Stimulated activated CD4-positive, alpha-beta T cell treated with anti-CD3 and anti-CD28 coated beads, Interleukin-4, amount 100 ng/mL, for 48 hours (primary cell): ENCODE data around the gene CDK8.
"Not testable (repeated sequence)": the region's sequence is repeated elsewhere in the genome, so short reads cannot be mapped to it uniquely, and the experiment has no call there.

ENCODE experiments used
- DNase-seq, 2 donors: peaks; one replicate each; pipeline ENCODE4 v3.0.0-alpha.2; 2020; ENCODE audit warnings: low read depth in 2 of 2

The CDK8 gene

DNA sequence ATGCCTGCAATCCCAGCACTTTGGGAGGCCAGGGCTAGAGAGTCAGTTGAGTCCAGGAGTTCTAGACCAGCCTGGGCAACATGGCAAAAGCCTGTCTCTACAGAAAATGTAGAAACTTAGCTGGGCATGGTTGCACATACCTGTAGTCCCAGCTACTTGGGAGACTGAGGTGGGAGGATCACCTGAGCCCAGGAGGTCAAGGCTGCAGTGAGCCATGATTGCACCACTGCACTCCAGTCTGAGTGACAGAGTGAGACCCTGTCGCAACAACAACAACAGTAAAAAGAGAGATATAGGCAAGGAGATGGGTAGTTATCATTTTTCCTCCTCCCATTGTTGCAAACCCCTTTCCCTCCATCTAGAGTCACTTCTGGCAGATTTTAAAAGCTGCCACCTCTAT is 62.2 kb downstream of the CDK8 start:
- not testable (repeated sequence) for DNase-seq

DNA sequence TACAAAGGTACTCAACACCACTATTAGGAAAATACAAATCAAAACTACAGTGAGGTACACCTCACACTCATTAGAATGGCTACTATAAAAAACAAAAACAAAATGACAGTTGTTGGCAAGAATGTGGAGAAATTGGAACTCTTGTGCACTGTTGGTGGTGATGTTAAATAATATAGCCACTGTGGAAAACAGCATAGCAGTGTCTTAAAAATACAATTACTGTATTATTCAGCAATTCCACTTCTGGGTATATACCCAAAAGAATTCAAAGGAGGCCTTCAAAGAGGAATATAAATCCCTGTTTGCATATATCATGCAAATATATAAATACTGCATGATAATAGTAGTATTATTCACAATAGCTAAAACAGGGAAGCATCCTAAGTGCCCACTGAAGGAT is 66.8 kb downstream of the CDK8 start:
- DNase-seq = no peak

DNA sequence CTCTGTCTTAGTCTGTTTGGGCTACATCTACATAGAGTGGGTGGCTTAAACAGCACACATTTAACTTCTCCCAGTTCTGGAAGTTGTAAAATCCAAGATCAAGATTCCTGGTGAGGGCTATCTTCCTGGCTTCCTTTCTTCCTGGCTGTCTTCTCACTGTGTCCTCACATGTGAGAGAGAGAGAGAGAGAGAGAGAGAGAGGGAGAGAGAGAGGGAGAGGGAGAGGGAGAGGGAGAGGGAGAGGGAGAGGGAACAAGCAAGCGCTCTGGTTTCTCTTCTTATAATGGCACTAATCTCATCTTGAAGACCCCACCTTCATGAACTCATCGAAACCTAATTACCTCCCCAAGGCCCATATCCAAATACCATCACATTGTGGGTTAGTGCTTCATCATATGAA is 69.2 kb downstream of the CDK8 start:
- no peak for DNase-seq

DNA sequence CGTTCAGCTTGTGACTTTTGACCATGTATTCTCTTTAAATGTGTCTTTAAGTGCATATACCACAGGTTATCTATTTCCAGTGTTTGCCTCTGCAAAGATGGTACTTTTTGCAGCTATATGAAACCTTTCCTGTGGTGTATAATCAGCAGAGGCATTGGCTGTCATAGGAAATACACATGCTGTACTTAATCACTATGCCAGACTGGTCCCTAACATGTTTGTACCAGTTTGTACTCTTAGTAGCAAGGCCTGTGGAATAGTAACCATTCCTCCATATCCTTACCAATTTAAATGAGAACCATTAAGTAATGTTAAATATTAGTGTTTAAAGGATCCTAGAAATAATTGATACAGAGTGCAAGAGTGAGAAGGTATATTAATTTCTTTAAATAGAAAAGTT is 69.8 kb downstream of the CDK8 start:
- no peak for DNase-seq

DNA sequence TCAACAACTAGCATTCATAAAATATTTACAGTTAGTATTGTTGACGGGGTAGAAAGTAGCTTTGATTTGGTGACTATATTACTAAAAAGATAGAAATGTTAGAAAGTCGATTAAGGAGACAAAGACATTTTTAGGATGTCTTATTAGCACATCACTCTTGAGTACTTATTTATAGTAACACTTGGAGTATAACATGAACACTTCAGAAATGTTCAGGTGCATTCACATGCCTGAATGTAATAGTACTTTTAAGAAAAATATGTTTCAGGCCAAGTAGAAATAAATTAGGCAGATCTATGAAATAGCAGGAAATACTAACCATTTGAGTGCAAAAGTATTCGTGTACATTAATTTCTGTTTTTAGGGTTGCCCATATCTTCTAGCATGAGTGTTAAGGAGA is 70.4 kb downstream of the CDK8 start:
- no peak for DNase-seq

DNA sequence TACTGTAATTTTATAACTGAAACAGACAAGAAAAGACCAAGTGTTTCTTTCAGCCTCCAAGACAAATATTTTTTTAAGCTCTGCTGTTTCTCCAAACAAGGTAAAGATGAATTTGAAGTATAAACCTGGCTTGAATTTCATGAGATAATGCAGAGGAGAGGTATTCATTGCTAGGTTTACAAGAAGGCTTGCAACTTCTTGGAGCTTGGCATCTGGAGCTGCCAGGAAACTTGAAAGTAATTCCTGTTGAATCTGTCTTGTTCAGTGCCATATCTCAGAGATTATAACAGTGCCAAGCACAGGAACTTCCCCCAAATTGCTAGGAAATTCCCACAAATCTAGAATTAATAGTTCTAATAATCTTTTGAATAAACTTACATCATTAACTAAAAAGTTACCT is 70.9 kb downstream of the CDK8 start:
- no peak for DNase-seq

DNA sequence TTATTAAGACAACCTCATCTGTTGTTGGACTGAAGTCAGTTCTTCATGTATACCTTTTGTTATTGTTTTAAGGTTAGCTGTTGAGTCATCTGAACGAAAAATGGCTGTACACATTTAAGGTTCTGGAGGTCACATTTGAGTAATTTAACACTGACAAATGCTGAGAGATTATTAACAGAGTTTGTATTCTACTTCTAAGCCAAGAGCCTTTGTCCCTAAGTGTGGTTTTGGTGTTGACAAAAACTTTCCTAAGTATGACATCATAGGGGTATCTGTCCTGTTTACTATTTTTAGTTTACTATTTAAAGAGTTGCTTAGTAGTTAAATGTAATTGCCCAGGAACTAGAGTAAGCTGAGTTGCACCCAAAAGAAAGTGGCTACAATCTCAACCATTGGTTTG is 71.9 kb downstream of the CDK8 start:
- DNase-seq = no peak

DNA sequence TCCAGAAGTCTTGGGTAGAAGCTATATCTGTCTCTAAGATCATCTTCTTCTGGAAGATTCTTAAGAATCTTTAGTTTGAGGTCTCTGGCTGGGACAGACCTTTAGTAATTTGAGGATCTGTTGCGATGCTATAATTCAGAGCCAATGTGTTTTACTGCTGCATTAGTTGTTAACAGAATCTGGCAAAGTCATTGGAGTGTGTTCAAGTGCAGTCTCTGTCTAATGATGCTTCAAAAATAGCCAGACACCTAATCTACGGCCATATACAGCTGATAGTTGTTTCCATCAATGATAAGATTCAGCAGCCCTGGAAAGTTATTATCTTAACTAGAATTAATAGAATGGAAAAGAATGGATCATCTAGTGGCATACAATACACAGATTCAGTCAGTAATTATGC is 72.6 kb downstream of the CDK8 start:
- no peak for DNase-seq

DNA sequence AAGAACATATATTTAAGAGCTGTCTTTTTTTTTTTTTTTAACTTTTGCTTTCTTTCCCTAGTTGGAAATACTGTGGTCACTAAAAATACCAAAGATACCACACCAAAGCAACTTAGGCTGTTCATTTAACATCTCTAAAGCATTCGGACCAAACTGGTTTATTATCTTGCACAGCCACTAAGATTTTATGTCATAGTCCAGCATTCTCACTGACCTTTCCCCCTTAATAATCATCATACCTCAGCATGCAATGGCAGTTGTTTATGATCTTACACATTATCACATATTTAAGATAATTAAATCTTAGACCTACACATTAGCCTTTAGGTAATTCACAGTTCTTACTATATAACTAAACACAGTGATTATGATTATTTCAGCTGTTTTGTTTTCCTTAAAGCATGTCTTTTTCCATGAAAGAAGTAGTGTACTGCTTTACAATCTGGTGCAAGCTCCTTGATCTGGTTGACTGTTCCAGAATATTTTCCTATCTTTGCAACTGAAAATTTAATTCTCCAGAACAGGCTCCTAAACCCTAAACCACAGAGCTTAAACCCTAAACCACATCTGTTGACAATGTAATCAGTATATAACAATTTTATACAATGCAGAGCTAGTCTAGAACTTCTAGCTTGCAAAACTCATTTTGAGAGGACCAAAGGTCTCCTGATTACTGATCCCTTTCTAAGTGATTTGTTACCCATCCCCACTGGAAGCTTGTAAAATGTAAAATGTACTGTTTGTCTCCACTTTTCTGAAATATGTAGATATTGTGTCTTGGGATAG is 74.2 kb downstream of the CDK8 start:
- DNase-seq = no peak

DNA sequence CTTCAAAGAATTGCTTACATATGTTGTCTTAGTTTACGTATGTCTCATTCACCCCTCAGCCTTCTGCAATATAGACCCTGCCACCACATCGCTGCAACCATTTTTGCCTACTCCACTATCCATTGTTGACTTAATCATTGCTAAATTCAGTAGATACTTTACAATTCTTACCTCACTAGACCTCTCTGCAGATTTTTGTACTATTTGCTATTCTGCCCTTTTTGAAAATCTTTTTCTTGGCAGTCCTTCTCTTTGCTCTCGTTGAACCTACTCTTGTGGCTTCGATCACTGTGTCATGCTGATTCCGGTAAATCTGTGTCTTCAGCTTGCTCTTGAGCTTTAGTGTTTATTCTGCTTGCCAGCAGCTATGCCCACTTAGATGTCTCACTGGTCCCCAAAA is 81.2 kb downstream of the CDK8 start:
- no peak for DNase-seq

DNA sequence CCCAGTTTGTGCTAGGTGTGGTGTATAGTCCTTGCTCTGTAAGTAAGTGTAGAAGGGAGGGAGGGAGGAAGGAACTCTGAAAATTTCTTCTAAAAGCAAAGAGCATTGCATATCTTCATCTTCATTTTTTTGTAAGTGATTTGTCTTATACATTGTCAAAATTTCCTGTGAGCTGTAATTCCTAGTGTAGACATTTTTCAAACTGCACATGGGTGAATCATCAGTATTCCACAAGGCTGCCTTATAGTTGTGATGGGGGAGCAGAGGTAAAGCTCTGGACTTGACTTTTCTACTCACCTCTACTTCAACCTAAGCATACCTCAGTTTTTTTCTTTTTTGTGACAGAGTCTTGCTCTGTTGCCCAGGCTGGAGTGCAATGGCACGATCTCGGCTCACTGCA is 86.9 kb downstream of the CDK8 start:
- DNase-seq = no peak

DNA sequence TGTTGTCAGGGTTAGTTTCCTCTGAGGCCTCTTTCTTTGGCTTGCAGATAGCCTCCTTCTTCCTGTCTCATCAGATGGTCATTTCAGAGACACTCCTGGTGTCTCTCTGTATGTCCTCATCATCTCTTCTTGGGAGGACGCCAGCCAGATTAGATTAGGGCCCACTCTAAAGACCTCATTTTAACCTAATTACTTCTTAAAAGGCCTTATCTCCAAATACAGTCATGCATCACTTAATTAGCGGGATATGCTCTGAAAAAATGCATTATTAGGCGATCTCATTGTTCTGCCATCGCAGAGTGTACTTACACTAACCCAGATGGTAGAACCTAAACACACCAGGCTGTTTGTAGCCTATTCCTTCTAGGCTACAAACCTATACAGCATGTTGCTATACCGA is 89.0 kb downstream of the CDK8 start:
- no peak for DNase-seq

DNA sequence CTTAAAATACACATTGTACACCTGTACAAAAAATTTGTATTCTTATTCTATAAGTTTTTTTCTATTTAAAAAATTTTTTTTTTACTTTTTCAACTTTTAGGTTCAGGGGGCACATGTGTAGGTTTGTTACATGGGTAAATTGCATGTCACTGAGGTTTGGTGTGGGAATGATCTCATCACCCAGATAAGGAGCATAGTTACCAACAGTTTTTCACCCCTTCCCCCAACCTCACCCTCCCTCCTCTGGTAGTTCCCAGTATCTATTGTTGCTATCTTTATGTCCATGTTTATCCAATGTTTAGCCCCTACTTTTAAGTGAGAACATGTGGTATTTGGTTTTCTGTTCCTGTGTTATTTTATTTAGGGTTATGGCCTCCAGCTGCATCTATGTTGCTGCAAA is 89.9 kb downstream of the CDK8 start:
- DNase-seq = no peak

DNA sequence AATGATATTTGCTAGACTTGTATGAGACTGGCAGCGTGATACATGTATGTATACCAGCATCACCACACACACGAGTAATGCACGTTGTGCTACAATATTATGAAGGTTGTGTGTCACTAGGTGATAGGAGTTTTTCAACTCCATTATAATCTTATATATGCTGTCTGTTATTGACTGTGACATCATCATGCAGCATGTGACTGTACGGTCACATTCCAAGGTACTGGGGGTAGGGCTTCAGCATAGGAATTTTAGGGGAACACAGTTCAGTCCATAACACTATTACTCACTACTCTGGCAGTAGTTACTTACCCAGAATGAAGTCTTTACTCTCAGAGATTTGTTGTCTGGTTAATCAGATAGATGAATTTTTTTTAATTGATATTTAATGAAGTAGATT is 91.1 kb downstream of the CDK8 start:
- DNase-seq = no peak

DNA sequence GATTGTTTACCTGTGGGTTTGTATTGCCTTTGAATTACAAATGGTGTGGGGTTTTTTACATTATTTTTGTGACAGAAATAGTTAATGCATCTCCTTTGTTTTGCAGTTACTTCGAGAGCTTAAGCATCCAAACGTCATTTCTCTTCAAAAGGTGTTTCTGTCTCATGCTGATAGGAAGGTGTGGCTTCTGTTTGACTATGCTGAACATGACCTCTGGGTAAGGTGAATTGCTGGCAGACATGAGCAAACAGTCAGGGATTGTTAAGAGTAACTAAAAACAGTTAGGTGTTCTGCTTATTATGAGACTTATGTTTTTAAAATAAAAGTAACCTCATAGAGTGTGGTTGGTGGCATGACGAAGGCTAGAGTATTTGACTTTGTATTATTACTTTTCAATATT is 95.0 kb downstream of the CDK8 start:
- DNase-seq = no peak

DNA sequence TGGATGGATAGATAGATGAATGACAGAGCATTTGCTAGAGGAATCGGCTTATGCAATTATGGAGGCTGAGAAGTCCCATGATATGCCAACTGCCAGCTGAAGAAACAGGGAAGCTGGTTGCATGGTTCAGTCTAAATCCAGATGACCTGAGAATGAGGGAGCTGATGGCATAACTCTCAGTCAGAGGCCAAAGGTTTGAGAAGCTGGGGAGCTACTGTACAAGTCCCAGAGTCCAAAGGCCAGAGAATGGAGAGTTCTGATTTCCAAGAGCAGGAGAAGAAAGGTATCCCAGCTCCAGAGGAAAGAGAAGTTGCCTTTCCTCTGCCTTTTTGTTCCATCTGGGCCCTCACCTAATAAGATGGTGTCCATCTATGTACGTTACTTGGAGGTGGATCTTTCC is 108.3 kb downstream of the CDK8 start:
- DNase-seq = no peak

DNA sequence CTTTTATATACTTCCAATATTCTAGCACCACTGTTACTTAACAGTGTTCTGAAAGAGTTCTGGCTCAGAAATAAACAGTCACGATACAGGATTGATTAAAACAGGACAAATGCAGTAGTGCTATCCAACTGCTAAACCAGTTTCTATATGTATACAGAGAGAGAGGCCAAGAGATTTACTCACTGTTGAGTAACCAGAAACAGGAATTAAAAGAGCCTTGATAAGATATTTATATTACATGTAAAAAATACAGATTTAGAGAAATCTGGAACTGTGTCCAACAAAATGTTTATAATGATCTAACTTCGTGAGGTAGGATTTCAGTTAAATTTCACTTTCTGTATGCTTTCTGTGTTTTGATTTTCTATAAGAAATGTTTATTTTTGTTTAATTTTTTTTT is 116.6 kb downstream of the CDK8 start:
- no peak for DNase-seq

DNA sequence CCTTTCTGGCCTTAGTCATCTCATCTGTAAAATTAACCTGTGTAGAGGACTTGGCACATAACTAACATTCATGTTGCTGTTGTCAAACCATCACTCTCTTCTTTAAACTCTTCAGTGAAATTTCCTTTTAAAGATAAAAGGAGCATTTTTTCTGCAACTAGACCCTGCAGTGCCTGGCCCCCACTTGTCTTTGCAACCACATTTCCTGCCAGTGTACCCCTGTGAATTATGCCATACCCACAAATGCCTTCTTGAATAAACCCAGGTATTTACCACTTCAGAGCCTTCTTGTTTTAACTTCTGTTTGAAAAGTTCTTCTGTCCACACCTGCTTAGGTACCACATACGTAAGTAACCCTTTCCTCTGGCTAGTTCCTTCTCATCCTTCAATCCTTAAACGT is 118.8 kb downstream of the CDK8 start:
- no peak for DNase-seq

DNA sequence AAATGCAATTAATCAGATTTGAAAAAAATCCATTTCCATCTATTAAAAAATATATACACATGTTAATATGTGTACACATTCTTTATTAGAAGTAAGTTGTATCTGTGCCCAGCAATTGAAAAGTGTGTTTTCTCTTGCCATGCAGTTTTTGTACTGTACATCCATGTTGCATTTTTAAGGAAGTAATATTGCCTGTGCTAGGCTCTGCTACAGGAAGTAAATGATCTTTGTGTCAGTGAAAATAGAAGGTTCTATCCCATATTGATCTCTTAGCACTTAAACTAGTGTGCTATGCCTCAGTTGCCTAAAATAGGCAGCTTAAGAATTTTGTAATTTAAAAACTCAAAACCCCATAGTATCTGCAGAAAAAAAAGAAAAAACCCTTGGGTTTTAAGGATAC is 122.5 kb downstream of the CDK8 start:
- no peak for DNase-seq

DNA sequence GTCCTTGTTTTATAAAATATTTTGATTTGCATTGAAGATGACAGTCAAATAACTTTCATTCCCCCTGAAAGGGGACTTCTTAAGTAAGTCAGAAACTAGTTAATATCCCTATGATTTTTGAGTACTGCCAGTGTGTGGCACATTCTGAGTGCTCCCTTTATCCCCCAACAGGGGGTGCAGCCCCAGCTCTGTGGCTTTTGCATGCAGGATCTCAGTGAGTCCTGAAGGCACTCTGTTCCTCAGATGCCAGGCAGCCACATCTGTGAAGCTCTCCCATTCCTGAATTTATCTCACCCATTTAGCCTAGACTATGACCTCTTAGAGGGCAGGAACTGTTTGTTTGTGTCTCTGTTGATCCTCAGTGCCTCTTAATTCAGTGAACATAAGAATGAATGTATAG is 123.1 kb downstream of the CDK8 start:
- DNase-seq = no peak

DNA sequence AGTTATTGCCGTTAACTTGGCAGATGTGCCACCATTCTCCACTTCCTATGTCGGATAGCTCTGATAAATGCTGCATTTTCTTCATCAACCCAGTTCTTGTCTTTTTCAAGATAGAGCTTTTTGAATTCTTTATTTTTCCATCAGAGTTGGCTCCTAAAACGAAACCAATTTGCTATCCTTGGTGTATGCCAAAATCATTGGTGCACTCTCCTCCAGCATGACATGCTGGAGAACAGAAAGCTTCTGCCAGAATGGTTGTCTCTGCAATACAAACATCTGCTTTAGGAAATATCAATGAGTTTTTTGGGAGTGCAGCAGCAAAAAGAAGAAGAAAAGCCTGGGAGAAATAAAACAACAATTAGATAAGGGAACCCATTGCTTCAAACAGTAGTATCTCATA is 124.2 kb downstream of the CDK8 start:
- DNase-seq = no peak

DNA sequence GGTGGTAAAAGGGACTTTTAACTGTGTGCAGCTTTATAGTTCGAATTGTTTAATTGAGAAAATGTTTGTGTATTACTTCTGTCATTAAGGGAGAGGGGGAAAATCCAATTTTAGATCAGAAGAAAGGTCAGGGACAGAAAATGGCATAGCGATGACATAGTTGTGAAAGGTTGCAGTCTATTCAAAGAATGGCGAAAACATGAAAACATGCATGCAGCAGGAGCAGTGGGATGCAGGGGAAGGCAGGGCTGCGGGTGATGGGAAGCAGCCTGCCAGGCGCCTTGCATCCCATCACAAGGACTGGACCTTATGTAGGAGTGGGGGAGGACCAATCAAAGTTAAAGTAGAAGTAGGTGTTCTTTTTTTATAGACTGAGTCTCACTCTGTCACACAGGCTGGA is 125.9 kb downstream of the CDK8 start:
- no peak for DNase-seq

DNA sequence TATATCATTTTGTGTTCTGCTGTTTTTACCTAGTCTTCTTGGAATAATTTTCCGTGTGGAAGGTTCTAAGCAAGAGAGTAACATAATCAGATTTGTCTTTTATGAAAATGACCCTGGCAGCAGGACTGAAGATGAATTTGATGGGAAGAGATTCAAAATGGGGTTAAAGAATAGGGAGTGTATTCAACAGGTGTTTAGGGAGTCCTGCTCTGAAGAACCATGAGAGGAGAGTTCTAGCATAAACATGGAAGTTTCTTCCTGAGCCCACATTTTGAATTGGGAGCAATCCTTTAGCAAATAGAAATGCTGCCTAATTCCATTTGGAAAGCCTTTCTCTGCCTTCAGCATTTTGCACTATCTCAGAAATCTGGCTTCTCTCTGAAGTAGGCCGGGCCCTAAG is 127.0 kb downstream of the CDK8 start:
- DNase-seq = no peak

DNA sequence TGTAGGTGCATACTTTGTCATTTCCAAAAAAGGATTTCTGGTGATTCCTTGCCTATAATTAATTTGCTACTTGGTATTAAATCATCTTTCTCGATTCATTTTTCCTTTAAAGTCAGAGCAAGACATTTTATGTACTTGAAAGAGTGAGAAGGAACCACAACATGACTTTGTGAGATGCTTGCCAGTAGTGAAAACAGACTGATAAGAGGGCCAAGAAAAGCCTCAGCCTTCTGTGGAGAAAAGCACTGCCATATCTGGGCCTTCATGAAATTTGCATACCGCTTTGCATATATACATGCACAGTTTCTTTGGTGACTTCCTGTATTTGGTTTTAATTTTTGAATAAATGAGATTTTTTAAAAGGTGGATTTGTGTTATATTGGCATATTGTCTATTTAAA is 128.4 kb downstream of the CDK8 start:
- DNase-seq = no peak
